Measurements from ENCODE around the gene FAM111A.

The FAM111A gene

DNA sequence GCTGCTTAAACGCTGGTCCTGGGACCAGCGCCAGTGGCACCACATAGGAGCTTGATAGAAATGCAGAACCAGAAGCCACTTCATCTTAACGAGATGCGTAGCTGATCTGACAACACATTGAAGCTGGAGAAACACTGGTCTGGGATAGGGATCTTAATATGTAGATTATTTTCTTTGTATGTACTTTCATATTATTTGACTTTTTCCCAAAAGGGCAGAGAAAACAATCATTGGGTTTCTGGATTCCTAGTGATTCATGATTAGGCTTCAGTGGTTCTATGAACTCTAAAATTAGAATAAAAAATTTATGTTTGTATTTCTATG, 57.7 kb downstream of the FAM111A start:
- DNase-seq: peak in 2 of 4 experiments; percentile 69 to 79

DNA sequence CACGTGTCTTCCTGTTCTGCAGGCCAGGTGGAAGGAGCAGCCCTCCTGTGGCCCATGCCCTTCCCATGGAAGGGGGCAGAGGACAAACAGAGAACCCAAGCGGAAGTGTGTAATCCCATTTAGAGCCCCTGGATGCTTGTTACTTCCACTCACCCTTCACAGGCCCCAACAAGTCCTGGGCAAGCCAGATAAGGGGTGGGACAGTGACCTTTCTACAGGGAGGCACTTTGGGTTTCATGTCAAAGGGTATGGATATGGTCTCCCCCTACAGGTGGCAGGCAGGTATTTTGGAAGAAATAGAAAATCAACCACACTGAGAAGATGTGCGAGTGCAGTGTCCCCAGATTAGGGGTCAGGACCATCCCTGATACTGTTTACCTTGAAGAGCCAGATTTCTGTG, 58.7 kb downstream of the FAM111A start:
- DNase-seq: no peak

Data from suppressor macrophage (primary cell).